Astrocyte (in vitro differentiated cells and primary cell): ENCODE measurements around the gene PEX14. TPM values are rescaled to one million over a fixed set of nuclear protein-coding genes. Genes with fewer than 3 reads are reported as not detected.
A peak's percentile ranks its signal among the peaks of the same experiment; 100 is the strongest.

Experiments used
- DNase-seq: peaks from one replicate; pipeline ENCODE4 v3.0.0-alpha.2; 2010; ENCODE audit warnings: low read depth
- FAIRE-seq: peaks from 2 replicates; lab custom pipeline; 2011; peaks lifted over from hg19 to GRCh38; lab: Jason Lieb, UNC
- H2AFZ ChIP-seq: 2 replicates; pipeline ENCODE4 v1.6.0; 2012; ENCODE audit warnings: low read depth, low read length, inconsistent platforms
- H3K27ac ChIP-seq: 2 replicates; pipeline ENCODE4 v1.5.1; 2011; ENCODE audit warnings: low read depth, low read length, inconsistent platforms
- H3K27me3 ChIP-seq: 2 replicates; pipeline ENCODE4 v1.6.0; 2011; ENCODE audit warnings: low read length, inconsistent platforms; ENCODE audit not compliant: insufficient read depth
- H3K36me3 ChIP-seq: 2 replicates; pipeline ENCODE4 v1.5.1; 2011; ENCODE audit warnings: low read length, inconsistent platforms; ENCODE audit not compliant: insufficient read depth
- H3K4me1 ChIP-seq: 2 replicates; pipeline ENCODE4 v1.5.1; 2011; ENCODE audit warnings: low read length, inconsistent platforms; ENCODE audit not compliant: insufficient read depth
- H3K4me2 ChIP-seq: 2 replicates; pipeline ENCODE4 v1.6.0; 2012; ENCODE audit warnings: low read length, inconsistent platforms
- H3K4me3 ChIP-seq: 2 replicates; pipeline ENCODE4 v1.5.1; 2011; ENCODE audit warnings: low read depth, mild to moderate bottlenecking, low read length, inconsistent platforms; ENCODE audit not compliant: insufficient read depth
- H3K79me2 ChIP-seq: 2 replicates; pipeline ENCODE4 v1.6.0; 2012; ENCODE audit warnings: mild to moderate bottlenecking, low read length, inconsistent platforms; ENCODE audit not compliant: insufficient read depth
- H3K9ac ChIP-seq: 2 replicates; pipeline ENCODE4 v1.6.0; 2012; ENCODE audit warnings: mild to moderate bottlenecking, low read length, inconsistent platforms
- H3K9me3 ChIP-seq: 2 replicates; pipeline ENCODE4 v1.5.1; 2012; ENCODE audit warnings: low read depth, mild to moderate bottlenecking, low read length, inconsistent platforms; ENCODE audit not compliant: insufficient read depth
- H4K20me1 ChIP-seq: 2 replicates; pipeline ENCODE4 v1.6.0; 2012; ENCODE audit warnings: low read length, inconsistent platforms; ENCODE audit not compliant: insufficient read depth
- H3K27ac Mint-ChIP-seq: one replicate; pipeline ENCODE4 v1.8.0; 2021; ENCODE audit warnings: mild to moderate bottlenecking, mixed read lengths; ENCODE audit not compliant: unreplicated experiment
- H3K27me3 Mint-ChIP-seq: one replicate; pipeline ENCODE4 v1.8.0; 2021; ENCODE audit warnings: low read depth, mixed read lengths; ENCODE audit not compliant: unreplicated experiment
- H3K36me3 Mint-ChIP-seq: one replicate; pipeline ENCODE4 v1.8.0; 2021; ENCODE audit warnings: low read depth, mixed read lengths; ENCODE audit not compliant: unreplicated experiment
- H3K4me1 Mint-ChIP-seq: one replicate; pipeline ENCODE4 v1.8.0; 2021; ENCODE audit warnings: low read depth, mixed read lengths; ENCODE audit not compliant: unreplicated experiment
- H3K4me3 Mint-ChIP-seq: one replicate; pipeline ENCODE4 v1.8.0; 2021; ENCODE audit warnings: mild to moderate bottlenecking, moderate library complexity, mixed read lengths; ENCODE audit not compliant: unreplicated experiment
- H3K9me3 Mint-ChIP-seq: one replicate; pipeline ENCODE4 v1.8.0; 2021; ENCODE audit warnings: mild to moderate bottlenecking, mixed read lengths; ENCODE audit not compliant: unreplicated experiment
- EZH2 ChIP-seq: IDR thresholded peaks from 2 replicates; pipeline ENCODE4 v1.6.1; 2012; ENCODE audit warnings: mild to moderate bottlenecking, low read length, inconsistent platforms; ENCODE audit not compliant: insufficient read depth
- total RNA-seq: library from RNA; stranded (reverse); gene quantifications from 2 replicates; pipeline ENCODE4 v1.2.1, GENCODE V29; 2021
- TF ChIP-seq, protein P1 (sequence below): IDR thresholded peaks from 2 replicates; pipeline ENCODE4 v1.5.1; 2011; ENCODE audit warnings: low read depth, mild to moderate bottlenecking, inconsistent platforms, low read length, moderate library complexity; ENCODE audit not compliant: insufficient read depth

PEX14 gene
- total RNA-seq, 1 donor from 2014 or later: 23.3 TPM

DNA sequence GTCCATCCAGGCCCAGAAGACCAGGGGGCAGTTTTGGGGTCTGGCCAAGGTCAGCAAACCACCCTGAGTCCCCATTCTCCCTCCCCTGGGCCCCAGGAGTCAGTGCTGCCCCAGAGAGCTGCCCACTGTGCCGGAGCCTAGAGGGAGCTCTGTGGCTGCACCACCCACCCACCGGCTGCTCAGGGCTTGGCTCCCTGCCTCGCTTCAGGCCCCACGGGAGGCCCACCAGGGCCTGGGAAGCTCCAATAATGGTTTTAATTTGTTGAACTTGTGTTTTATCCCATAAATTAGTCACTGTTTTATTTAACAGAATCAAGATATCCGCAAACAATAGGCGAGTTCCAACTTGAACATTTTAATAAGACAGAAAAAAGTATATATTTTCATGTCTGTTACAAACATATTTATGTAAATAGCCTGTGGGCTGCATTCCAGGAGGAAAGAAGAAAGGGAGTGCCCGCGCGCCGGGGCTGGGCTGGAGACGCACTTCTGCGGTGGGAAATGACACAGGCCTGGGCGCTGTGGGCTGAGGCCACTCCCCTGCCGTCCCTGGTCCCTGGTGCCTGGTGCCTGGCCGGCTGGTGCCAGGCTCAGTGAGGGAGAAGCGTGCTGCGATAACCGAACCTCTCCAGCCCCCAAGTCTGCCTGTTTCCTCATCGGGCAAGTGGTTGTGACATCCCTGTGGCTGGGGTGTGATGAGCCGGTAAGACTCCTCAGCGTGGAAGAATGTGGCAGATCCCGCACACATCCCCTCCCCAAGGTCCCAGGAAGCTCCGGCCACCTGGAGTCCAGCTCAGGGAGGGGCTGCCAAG lies 160.5 kb downstream of the PEX14 start:
- peaks cover 8% of the 10 kb centered on the region for H3K27me3 ChIP-seq
- Mint-ChIP-seq H3K27me3 (peaks cover 3% of the 10 kb centered on the region), H3K4me1 (no peaks in the 10 kb centered on the region), H3K36me3 (no peaks in the 10 kb centered on the region), H3K9me3 (no peaks in the 10 kb centered on the region), H3K27ac (no peak overlapping the region), H3K4me3 (no peak overlapping the region)
- H4K20me1 ChIP-seq: no peaks in the 10 kb centered on the region
- no peak overlapping the region for H3K9ac ChIP-seq
- H2AFZ ChIP-seq: no peak overlapping the region
- no peak overlapping the region for H3K4me2 ChIP-seq
- peaks cover 6% of the 10 kb centered on the region for H3K9me3 ChIP-seq
- no peak overlapping the region for H3K4me3 ChIP-seq
- no peak for FAIRE-seq
- peak; percentile 26 for DNase-seq
- no peak overlapping the region for H3K27ac ChIP-seq
- no peaks in the 10 kb centered on the region for H3K36me3 ChIP-seq
- TF ChIP-seq, protein P1, sequence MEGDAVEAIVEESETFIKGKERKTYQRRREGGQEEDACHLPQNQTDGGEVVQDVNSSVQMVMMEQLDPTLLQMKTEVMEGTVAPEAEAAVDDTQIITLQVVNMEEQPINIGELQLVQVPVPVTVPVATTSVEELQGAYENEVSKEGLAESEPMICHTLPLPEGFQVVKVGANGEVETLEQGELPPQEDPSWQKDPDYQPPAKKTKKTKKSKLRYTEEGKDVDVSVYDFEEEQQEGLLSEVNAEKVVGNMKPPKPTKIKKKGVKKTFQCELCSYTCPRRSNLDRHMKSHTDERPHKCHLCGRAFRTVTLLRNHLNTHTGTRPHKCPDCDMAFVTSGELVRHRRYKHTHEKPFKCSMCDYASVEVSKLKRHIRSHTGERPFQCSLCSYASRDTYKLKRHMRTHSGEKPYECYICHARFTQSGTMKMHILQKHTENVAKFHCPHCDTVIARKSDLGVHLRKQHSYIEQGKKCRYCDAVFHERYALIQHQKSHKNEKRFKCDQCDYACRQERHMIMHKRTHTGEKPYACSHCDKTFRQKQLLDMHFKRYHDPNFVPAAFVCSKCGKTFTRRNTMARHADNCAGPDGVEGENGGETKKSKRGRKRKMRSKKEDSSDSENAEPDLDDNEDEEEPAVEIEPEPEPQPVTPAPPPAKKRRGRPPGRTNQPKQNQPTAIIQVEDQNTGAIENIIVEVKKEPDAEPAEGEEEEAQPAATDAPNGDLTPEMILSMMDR: no peak
- no peak for TF ChIP-seq EZH2
- peaks cover 3% of the 10 kb centered on the region for H3K4me1 ChIP-seq
- no peaks in the 10 kb centered on the region for H3K79me2 ChIP-seq

DNA sequence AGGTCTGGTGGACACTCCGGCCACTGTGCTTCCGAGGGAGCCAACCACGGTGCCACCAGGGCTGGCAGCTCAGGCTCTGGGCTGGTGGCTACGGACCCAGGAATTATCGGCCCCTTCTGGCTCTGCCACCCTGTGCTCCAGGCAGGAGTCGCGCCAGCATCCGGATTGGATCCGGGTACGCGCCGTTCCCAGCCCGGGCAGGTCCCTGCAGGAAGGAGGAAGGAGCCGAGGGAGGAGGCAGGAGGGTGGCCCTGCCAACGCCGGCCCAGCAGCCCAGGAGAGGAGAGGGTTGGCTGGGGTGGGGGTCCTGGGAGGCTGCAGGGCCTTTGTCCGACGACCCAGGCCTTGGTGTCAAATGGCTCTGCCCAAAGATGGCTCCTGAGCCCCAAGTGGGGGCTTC lies 161.2 kb downstream of the PEX14 start:
- TF ChIP-seq EZH2: no peak
- TF ChIP-seq, protein P1: no peak
- H3K27me3 Mint-ChIP-seq: peaks cover 5% of the 10 kb centered on the region
- H3K79me2 ChIP-seq: no peaks in the 10 kb centered on the region
- no peak overlapping the region for H3K4me3 ChIP-seq
- H3K9ac ChIP-seq: no peak overlapping the region
- no peaks in the 10 kb centered on the region for H3K4me1 ChIP-seq
- no peaks in the 10 kb centered on the region for H3K4me1 Mint-ChIP-seq
- H3K4me2 ChIP-seq: no peak overlapping the region
- no peaks in the 10 kb centered on the region for H3K9me3 Mint-ChIP-seq
- no peaks in the 10 kb centered on the region for H4K20me1 ChIP-seq
- H2AFZ ChIP-seq: no peak overlapping the region
- DNase-seq: no peak
- no peaks in the 10 kb centered on the region for H3K36me3 Mint-ChIP-seq
- no peak overlapping the region for H3K27ac Mint-ChIP-seq
- no peak overlapping the region for H3K27ac ChIP-seq
- H3K4me3 Mint-ChIP-seq: no peak overlapping the region
- H3K27me3 ChIP-seq: peaks cover 8% of the 10 kb centered on the region
- peaks cover 6% of the 10 kb centered on the region for H3K9me3 ChIP-seq
- no peak for FAIRE-seq
- no peaks in the 10 kb centered on the region for H3K36me3 ChIP-seq

DNA sequence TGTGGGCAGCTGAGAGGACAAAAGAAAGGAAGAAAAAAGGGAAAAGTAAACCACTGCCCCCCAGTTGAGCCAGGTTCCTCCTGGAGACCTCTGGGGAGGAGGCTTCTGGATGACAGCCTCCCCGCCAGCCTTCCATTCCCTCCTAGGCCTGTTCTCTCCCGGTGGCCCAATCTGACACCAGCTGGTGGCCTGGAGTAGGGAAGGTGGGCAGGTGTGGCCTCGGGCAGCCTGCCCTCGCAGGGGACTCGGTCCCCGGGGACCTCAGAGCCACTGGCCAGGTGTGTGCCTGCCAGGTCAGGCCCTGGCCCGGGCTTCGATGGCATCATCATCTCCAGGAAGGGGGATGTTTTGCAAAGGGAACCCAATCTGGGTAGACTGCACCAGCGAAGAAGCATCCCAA lies 162.7 kb downstream of the PEX14 start:
- Mint-ChIP-seq H3K9me3 (no peaks in the 10 kb centered on the region), H3K27me3 (peaks cover 6% of the 10 kb centered on the region), H3K4me3 (no peak overlapping the region), H3K36me3 (no peaks in the 10 kb centered on the region), H3K4me1 (no peaks in the 10 kb centered on the region), H3K27ac (no peak overlapping the region)
- Histone ChIP-seq H2AFZ (no peak overlapping the region), H3K9me3 (peaks cover 6% of the 10 kb centered on the region), H3K27me3 (peaks cover 8% of the 10 kb centered on the region), H3K4me3 (no peak overlapping the region), H3K79me2 (no peaks in the 10 kb centered on the region), H3K4me2 (no peak overlapping the region), H3K27ac (no peak overlapping the region), H3K4me1 (no peaks in the 10 kb centered on the region), H3K36me3 (no peaks in the 10 kb centered on the region), H3K9ac (no peak overlapping the region), H4K20me1 (no peaks in the 10 kb centered on the region)
- FAIRE-seq: no peak
- no peak for DNase-seq
- no peak for TF ChIP-seq EZH2
- TF ChIP-seq, protein P1: no peak
